GM12878 (cell line): ENCODE results near the gene HERC6. TPM values are rescaled to one million over a fixed set of nuclear protein-coding genes. Genes with fewer than 3 reads are reported as not detected.
"Not testable (repeated sequence)": the region's sequence is repeated elsewhere in the genome, so short reads cannot be mapped to it uniquely, and the experiment has no call there.

Source experiments
- ATAC-seq: fragments of 200-7000 bp; cut with Tn5 transposase; 3 replicates; pipeline ENCODE4 v1.9.1; 2020; ENCODE audit warnings: mild to moderate bottlenecking, moderate library complexity
- BruUV-seq: library from RNA; stranded (reverse); fragments of 400-500 nt; replicated peaks from 2 replicates; lab custom pipeline; 2021; lab: Mats Ljungman, UMichigan
- CTCF ChIA-PET: fragments of 300-600 bp; sonication (Branson Sonifier 250); formaldehyde crosslinking; extraction: SDS; loops from one replicate; lab custom pipeline; 2021; ENCODE audit warnings: inconsistent platforms; lab: Yijun Ruan, JAX
- POLR2A ChIA-PET: fragments of 350-600 bp; formaldehyde crosslinking; extraction: SDS; loops from one replicate; lab custom pipeline; 2021; ENCODE audit warnings: inconsistent platforms; lab: Charles Lee
- RAD21 ChIA-PET: fragments of 300-600 bp; sonication (Branson Sonifier 250); formaldehyde crosslinking; loops from one replicate; lab custom pipeline; 2023; ENCODE audit warnings: antibody characterized with exemption; ENCODE audit not compliant: unreplicated experiment; lab: Charles Lee
- SMC1A ChIA-PET: fragments of 300-600 bp; sonication (Branson Sonifier 250); formaldehyde crosslinking; loops from one replicate; lab custom pipeline; 2023; ENCODE audit not compliant: unreplicated experiment, uncharacterized antibody; lab: Charles Lee
- DNase-seq: peaks from one replicate; pipeline ENCODE4 v3.0.0-alpha.2; 2011; ENCODE audit warnings: low read depth, low spot score
- FAIRE-seq: peaks from 3 replicates; lab custom pipeline; 2011; peaks lifted over from hg19 to GRCh38; lab: Jason Lieb, UNC
- H2AFZ ChIP-seq: 2 replicates; pipeline ENCODE4 v1.6.0; 2011; ENCODE audit warnings: low read depth, low read length, control low read depth; ENCODE audit not compliant: control insufficient read depth
- H3K27ac ChIP-seq: 2 replicates; pipeline ENCODE4 v1.5.1; 2011; ENCODE audit warnings: control low read depth; ENCODE audit not compliant: control insufficient read depth, insufficient read depth
- H3K27me3 ChIP-seq, 2 experiments: replicated peaks in 1 of 2; 2 replicates each; pipeline versions ENCODE4 v1.6.0 to v1.6.1; 2011; ENCODE audit warnings: low read length in 1 of 2; ENCODE audit not compliant: control insufficient read depth in 2 of 2, insufficient read depth in 2 of 2
- H3K36me3 ChIP-seq, 2 experiments: 2 replicates each; pipeline ENCODE4 v1.5.1; 2011; ENCODE audit warnings: low read length in 1 of 2; ENCODE audit not compliant: control insufficient read depth in 2 of 2, insufficient read depth in 2 of 2
- H3K4me1 ChIP-seq: 2 replicates; pipeline ENCODE4 v1.6.1; 2011; ENCODE audit warnings: mild to moderate bottlenecking, low read length, moderate library complexity, mixed read lengths; ENCODE audit not compliant: control insufficient read depth, insufficient read depth
- H3K4me2 ChIP-seq: 2 replicates; pipeline ENCODE4 v1.6.0; 2011; ENCODE audit warnings: control low read depth; ENCODE audit not compliant: control insufficient read depth, insufficient read depth
- H3K4me3 ChIP-seq: fragments of 200-600 bp; sonication (generic); 2 replicates; pipeline ENCODE4 v1.5.1; 2016
- H3K79me2 ChIP-seq: 2 replicates; pipeline ENCODE4 v1.6.0; 2011; ENCODE audit warnings: low read length; ENCODE audit not compliant: control insufficient read depth, insufficient read depth
- H3K9ac ChIP-seq: 2 replicates; pipeline ENCODE4 v1.8.0; 2011; ENCODE audit warnings: low read length, control low read depth, mixed read lengths; ENCODE audit not compliant: control insufficient read depth, insufficient read depth
- H3K9me3 ChIP-seq: replicated peaks from 3 replicates; pipeline ENCODE4 v1.5.1; 2011; ENCODE audit warnings: mild to moderate bottlenecking, low read length; ENCODE audit not compliant: control insufficient read depth, insufficient read depth
- H4K20me1 ChIP-seq: 2 replicates; pipeline ENCODE4 v1.6.0; 2011; ENCODE audit not compliant: control insufficient read depth, insufficient read depth
- CHD4 ChIP-seq: fragments of 200-600 bp; sonication (generic); IDR thresholded peaks from 2 replicates; pipeline ENCODE4 v1.6.1; 2016; ENCODE audit warnings: mild to moderate bottlenecking
- SP1 ChIP-seq: IDR thresholded peaks from one replicate; pipeline ENCODE4 v1.6.1; 2011; ENCODE audit warnings: low read depth, low read length
- WGBS: methylation state at CpG from one replicate; pipeline ENCODE4 v1.1.6; 2016; ENCODE audit warnings: low lambda C conversion rate; ENCODE audit not compliant: insufficient replicate concordance, insufficient coverage; ENCODE audit errors: missing lambda C conversion rate; 5-methylcytosine and 5-hydroxymethylcytosine counted together
- in situ Hi-C: fragments of 300-500 bp; cut with MboI; formaldehyde crosslinking; loops from 9 replicates; pipeline ENCODE4 v1.14.3; 2018; ENCODE audit warnings: mixed read lengths
- intact Hi-C: fragments of 100-400 bp; cut with micrococcal nuclease; formaldehyde crosslinking; loops from one replicate; pipeline ENCODE4 v1.14.2; 2022; ENCODE audit not compliant: unreplicated experiment
- polyA plus RNA-seq, 11 experiments: library from polyadenylated mRNA; depleted of rRNA in 4 of 11; unstranded in 6 of 11; stranded (reverse) in 5 of 11; fragments of >200 nt; fragmentation: Nextera tagmentation in 4 of 11; fragmentation: Illumina TruSeq in 1 of 11; extraction: Ambion mirVana in 4 of 11; extraction: Trizol in 1 of 11; gene quantifications; 1 replicate in 1 of 11; 2 replicates in 10 of 11; pipeline versions ENCODE4 v1.2.1 to v1.2.3, GENCODE V29; 2011 to 2016; ENCODE audit warnings: inconsistent platforms in 2 of 11, missing spikeins in 2 of 11, low read depth in 1 of 11
- total RNA-seq, 4 experiments: library from RNA; depleted of rRNA in 3 of 4; stranded (reverse); fragments of >200 nt in 3 of 4; fragmentation: Illumina TruSeq in 1 of 4; extraction: Trizol in 1 of 4; gene quantifications; 2 replicates each; pipeline versions ENCODE4 v1.2.1 to v1.2.3, GENCODE V29; 2013 to 2021
- TF ChIP-seq, protein P1 (sequence below): fragments of 450-650 bp; IDR thresholded peaks from 2 replicates; pipeline ENCODE4 v1.6.1; 2017; ENCODE audit warnings: borderline replicate concordance
- TF ChIP-seq, protein P2 (sequence below): IDR thresholded peaks from 2 replicates; pipeline ENCODE4 v1.6.1; 2011; ENCODE audit warnings: borderline replicate concordance, low read depth, mild to moderate bottlenecking, moderate library complexity, mixed read lengths, low read length; ENCODE audit not compliant: insufficient read depth; ENCODE audit errors: extremely low read length

Gene HERC6
- total and polyA plus RNA-seq, 10 of the 15 experiments (the other 5 are each of a cell fraction or from before 2014, with no cell fraction given): 1.7 to 26.4 (median 5.9) TPM

DNA sequence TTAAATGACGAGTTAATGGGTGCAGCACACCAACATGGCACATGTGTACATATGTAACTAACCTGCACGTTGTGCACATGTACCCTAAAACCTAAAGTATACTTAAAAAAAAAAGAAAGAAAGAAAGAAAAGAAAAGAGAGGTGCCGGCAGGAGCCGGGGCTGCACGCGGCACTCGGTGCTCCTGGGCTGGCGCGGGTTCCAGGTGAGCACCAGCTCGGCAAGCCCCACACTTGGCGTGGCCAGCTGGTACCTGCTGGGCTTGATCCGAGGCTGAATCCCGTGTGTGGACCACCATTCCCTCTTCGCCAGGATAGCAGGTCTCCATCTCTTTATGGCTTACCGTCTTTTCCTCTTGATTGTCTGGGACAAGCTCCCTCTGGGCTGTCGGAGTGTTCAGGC lies 17.9 kb upstream of the HERC6 start:
- BruUV-seq: no TSS peak
- in situ Hi-C loops (no loop called here), intact Hi-C loops (loop anchor here (10.0 kb wide), 1 partner anchor 326 kb away; no protein-coding TSS in a partner anchor)
- Histone ChIP-seq H2AFZ (no peak overlapping the region), H3K4me3 (no peak overlapping the region), H3K4me2 (no peak overlapping the region), H3K79me2 (no peaks in the 10 kb centered on the region), H3K36me3 (no peaks in the 10 kb centered on the region), H3K9ac (no peak overlapping the region), H4K20me1 (no peaks in the 10 kb centered on the region), H3K27me3 (no peaks in the 10 kb centered on the region), H3K4me1 (no peaks in the 10 kb centered on the region), H3K9me3 (peaks cover 7% of the 10 kb centered on the region; the same call in 1 of the 3 replicates)
- ChIA-PET RAD21 (no interaction called here), SMC1A (interaction anchor here (0.8 to 1.6 kb wide), 3 partner anchors 10 to 156 kb away, joined by 3 to 4 read pairs (median 3); no protein-coding TSS in a partner anchor), POLR2A (no interaction called here)
- no peak for DNase-seq
- WGBS: 70% methylated on average over 16 of the region's 16 CpGs
- no peak for ATAC-seq
- FAIRE-seq: no peak
- no peak for TF ChIP-seq SP1
- no peak for TF ChIP-seq CHD4
- TF ChIP-seq, protein P1, sequence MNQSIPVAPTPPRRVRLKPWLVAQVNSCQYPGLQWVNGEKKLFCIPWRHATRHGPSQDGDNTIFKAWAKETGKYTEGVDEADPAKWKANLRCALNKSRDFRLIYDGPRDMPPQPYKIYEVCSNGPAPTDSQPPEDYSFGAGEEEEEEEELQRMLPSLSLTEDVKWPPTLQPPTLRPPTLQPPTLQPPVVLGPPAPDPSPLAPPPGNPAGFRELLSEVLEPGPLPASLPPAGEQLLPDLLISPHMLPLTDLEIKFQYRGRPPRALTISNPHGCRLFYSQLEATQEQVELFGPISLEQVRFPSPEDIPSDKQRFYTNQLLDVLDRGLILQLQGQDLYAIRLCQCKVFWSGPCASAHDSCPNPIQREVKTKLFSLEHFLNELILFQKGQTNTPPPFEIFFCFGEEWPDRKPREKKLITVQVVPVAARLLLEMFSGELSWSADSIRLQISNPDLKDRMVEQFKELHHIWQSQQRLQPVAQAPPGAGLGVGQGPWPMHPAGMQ: no peak
- TF ChIP-seq, protein P2, sequence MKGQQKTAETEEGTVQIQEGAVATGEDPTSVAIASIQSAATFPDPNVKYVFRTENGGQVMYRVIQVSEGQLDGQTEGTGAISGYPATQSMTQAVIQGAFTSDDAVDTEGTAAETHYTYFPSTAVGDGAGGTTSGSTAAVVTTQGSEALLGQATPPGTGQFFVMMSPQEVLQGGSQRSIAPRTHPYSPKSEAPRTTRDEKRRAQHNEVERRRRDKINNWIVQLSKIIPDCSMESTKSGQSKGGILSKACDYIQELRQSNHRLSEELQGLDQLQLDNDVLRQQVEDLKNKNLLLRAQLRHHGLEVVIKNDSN: no peak
- TF ChIP-seq, all 136 proteins: peak for 0
- CTCF ChIA-PET: interaction anchor here (1.3 kb wide), 1 partner anchor 9 kb away, joined by 12 read pairs; no protein-coding TSS in a partner anchor
- no peak overlapping the region for H3K27ac ChIP-seq

DNA sequence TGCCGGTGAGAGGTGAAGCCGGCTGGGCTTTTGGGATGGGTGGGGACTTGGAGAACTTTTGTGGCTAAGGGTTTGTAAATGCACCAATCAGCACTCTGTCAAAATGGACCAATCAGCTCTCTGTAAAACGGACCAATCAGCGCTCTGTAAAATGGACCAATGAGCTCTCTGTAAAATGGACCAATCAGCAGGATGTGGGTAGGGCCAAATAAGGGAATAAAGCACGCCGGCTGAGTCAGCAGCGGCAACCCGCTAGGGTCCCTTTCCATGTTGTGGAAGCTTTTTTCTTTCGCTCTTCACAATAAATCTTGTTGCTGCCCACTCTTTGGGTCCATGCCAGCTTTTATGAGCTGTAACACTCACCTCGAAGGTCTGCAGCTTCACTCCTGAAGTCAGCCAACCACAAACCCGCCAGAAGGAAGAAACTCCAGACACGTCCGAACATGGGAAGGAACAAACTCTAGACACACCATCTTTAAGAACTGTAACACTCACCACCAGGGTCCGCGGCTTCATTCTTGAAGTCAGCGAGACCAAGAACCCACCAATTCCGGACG lies 17.4 kb upstream of the HERC6 start:
- H3K79me2 ChIP-seq, ATAC-seq, H3K27me3 ChIP-seq, in situ Hi-C loops, DNase-seq, H3K36me3 ChIP-seq, H3K9ac ChIP-seq, H3K27ac ChIP-seq, FAIRE-seq, H3K9me3 ChIP-seq, H2AFZ ChIP-seq, POLR2A ChIA-PET, H4K20me1 ChIP-seq, H3K4me3 ChIP-seq, RAD21 ChIA-PET, H3K4me1 ChIP-seq, H3K4me2 ChIP-seq, BruUV-seq: not testable (repeated sequence)
- ChIA-PET CTCF (interaction anchor here (1.3 kb wide), 1 partner anchor 8 kb away, joined by 12 read pairs; no protein-coding TSS in a partner anchor), SMC1A (interaction anchor here (0.8 to 1.6 kb wide), 2 partner anchors 142 to 155 kb away, joined by 3 to 4 read pairs; no protein-coding TSS in a partner anchor)
- intact Hi-C loops: loop anchor here (10.0 kb wide), 1 partner anchor 326 kb away; no protein-coding TSS in a partner anchor
- WGBS: 77% methylated on average over 18 of the region's 18 CpGs
